Spleen (tissue), 11 donors: Measurements from ENCODE around the gene ITPR2. TPM values are rescaled to one million over a fixed set of nuclear protein-coding genes. Genes with fewer than 3 reads are reported as not detected.

Source experiments
- DNase-seq: peaks from one replicate; pipeline ENCODE4 v3.0.0-alpha.2; 2020
- H3K27ac ChIP-seq, 8 donors: fragments of 200-600 bp; sonication (generic) in 7 of 8; 1 replicate in 4 of 8; 2 replicates in 4 of 8; pipeline versions ENCODE4 v1.5.0 to v1.8.0; 2016 to 2021; ENCODE audit warnings: inconsistent platforms in 4 of 8, mild to moderate bottlenecking in 4 of 8, moderate library complexity in 1 of 8
- H3K27me3 ChIP-seq, 7 donors: fragments of 200-600 bp; sonication (generic) in 6 of 7; replicated peaks in 1 of 7; 1 replicate in 4 of 7; 2 replicates in 3 of 7; pipeline versions ENCODE4 v1.5.0 to v1.8.0; 2016 to 2021; ENCODE audit warnings: inconsistent platforms in 3 of 7, mild to moderate bottlenecking in 1 of 7
- H3K36me3 ChIP-seq, 6 donors: fragments of 200-600 bp; sonication (generic) in 5 of 6; 1 replicate in 4 of 6; 2 replicates in 2 of 6; pipeline versions ENCODE4 v1.5.0 to v1.8.0; 2016 to 2021; ENCODE audit warnings: inconsistent platforms in 2 of 6
- H3K4me1 ChIP-seq, 6 donors: fragments of 200-600 bp; sonication (generic) in 5 of 6; 1 replicate in 3 of 6; 2 replicates in 3 of 6; pipeline versions ENCODE4 v1.5.0 to v1.8.0; 2016 to 2021; ENCODE audit warnings: inconsistent platforms in 3 of 6
- H3K4me3 ChIP-seq, 8 donors: fragments of 200-600 bp; sonication (generic) in 7 of 8; 1 replicate in 4 of 8; 2 replicates in 4 of 8; pipeline versions ENCODE4 v1.5.0 to v1.8.0; 2016 to 2021; ENCODE audit warnings: inconsistent platforms in 4 of 8, mild to moderate bottlenecking in 4 of 8, moderate library complexity in 2 of 8
- H3K9me3 ChIP-seq, 8 donors: fragments of 200-600 bp; sonication (generic) in 7 of 8; 1 replicate in 4 of 8; 2 replicates in 4 of 8; pipeline versions ENCODE4 v1.5.0 to v1.8.0; 2016 to 2021; ENCODE audit warnings: inconsistent platforms in 4 of 8
- CTCF ChIP-seq, 11 experiments: fragments of 200-600 bp in 7 of 11; fragments of 450-650 bp in 4 of 11; sonication (generic) in 4 of 11; IDR thresholded peaks in 8 of 11; conservative IDR thresholded peaks in 3 of 11; 1 replicate in 7 of 11; 2 replicates in 4 of 11; pipeline versions ENCODE4 v1.4.0 to v1.8.0; 2016 to 2021; ENCODE audit warnings: antibody characterized with exemption in 11 of 11, inconsistent platforms in 4 of 11, mild to moderate bottlenecking in 1 of 11
- POLR2A ChIP-seq, 3 donors: fragments of 450-650 bp; IDR thresholded peaks; one replicate each; pipeline ENCODE4 v1.5.1; 2017; ENCODE audit warnings: antibody characterized with exemption in 3 of 3, mild to moderate bottlenecking in 1 of 3
- POLR2AphosphoS5 ChIP-seq, 3 donors: sonication (generic); formaldehyde crosslinking; IDR thresholded peaks; one replicate each; pipeline ENCODE4 v1.5.1; 2017; ENCODE audit warnings: antibody characterized with exemption in 3 of 3
- WGBS, 5 donors: extraction: QIAGEN DNeasy Blood & Tissue Kit in 3 of 5; methylation state at CpG; one replicate each; pipeline versions ENCODE4 v1.1.5 to v1.1.7; 2013 to 2018; 5-methylcytosine and 5-hydroxymethylcytosine counted together
- intact Hi-C: fragments of 100-400 bp; cut with DNase I; formaldehyde crosslinking; loops from one replicate; pipeline ENCODE4 v1.15.0; 2023; ENCODE audit warnings: low total_unique reads
- polyA plus RNA-seq, 3 donors: library from polyadenylated mRNA; stranded (reverse); fragments of 200-250 nt; gene quantifications; one replicate each; pipeline ENCODE4 v1.2.1, GENCODE V29; 2013
- total RNA-seq, 7 donors: library from RNA; depleted of rRNA in 3 of 7; stranded (reverse); fragments of >200 nt in 3 of 7; fragmentation: NEBNext Ultra II Directional in 4 of 7; extraction: Animal tissue kit (Norgen Biotek cat#: 25700) in 4 of 7; gene quantifications; one replicate each; pipeline versions ENCODE4 v1.1.0 to v1.2.1, GENCODE V29; 2016 to 2021
- donor health status: healthy with polysubstance abuse.
- donor health status: DM: no; HTN: no; CAD: no; lungs with moderate emphysema.
- donor health status: DM: no; HTN: no; CAD: no.
- donor health status: Bipolar disorder and iron deficiency.
- donor health status: healthy.
- donor health status: DM: no; HTN: no; CAD: no.
- donor health status: DM: yes; HTN: yes; CAD: no.

ITPR2 gene
- total and polyA plus RNA-seq, 10 donors = 3.2 to 105 (median 60.4) TPM

GRCh38 chr12:26566186-26566585 is 266.8 kb downstream of the ITPR2 start:
- Histone ChIP-seq H3K27ac (no peak overlapping the region), H3K27me3 (no peaks in the 10 kb centered on the region), H3K9me3 (no peaks in the 10 kb centered on the region), H3K36me3 (peaks cover 0 to 40% (median 7%) of the 10 kb centered on the region in 6 donors), H3K4me3 (no peak overlapping the region), H3K4me1 (no peaks in the 10 kb centered on the region)
- no peak for DNase-seq
- no peak for TF ChIP-seq CTCF (IDR thresholded peaks at IDR 0.05 in 8 of 11, conservative IDR thresholded peaks at IDR 0.05 in 3 of 11)
- no peak for TF ChIP-seq POLR2A (IDR thresholded peaks at IDR 0.05)
- no peak for TF ChIP-seq POLR2AphosphoS5 (IDR thresholded peaks at IDR 0.05)
- intact Hi-C loops = no loop called here

GRCh38 chr12:26564391-26564790 is 268.6 kb downstream of the ITPR2 start:
- Histone ChIP-seq H3K4me3 (no peak overlapping the region), H3K36me3 (peaks cover 0 to 51% (median 11%) of the 10 kb centered on the region in 6 donors), H3K27ac (no peak overlapping the region), H3K4me1 (no peaks in the 10 kb centered on the region), H3K9me3 (no peaks in the 10 kb centered on the region), H3K27me3 (no peaks in the 10 kb centered on the region)
- WGBS, 5 donors = 73 to 91% (median 88%) methylated on average over 4 to 5 of the region's 5 CpGs
- intact Hi-C loops = no loop called here
- no peak for DNase-seq
- TF ChIP-seq CTCF (IDR thresholded peaks at IDR 0.05 in 8 of 11, conservative IDR thresholded peaks at IDR 0.05 in 3 of 11) = no peak
- no peak for TF ChIP-seq POLR2AphosphoS5 (IDR thresholded peaks at IDR 0.05)
- TF ChIP-seq POLR2A (IDR thresholded peaks at IDR 0.05) = no peak

GRCh38 chr12:26563552-26563951 is 269.4 kb downstream of the ITPR2 start:
- H3K4me3 ChIP-seq = no peak overlapping the region
- TF ChIP-seq CTCF (IDR thresholded peaks at IDR 0.05 in 8 of 11, conservative IDR thresholded peaks at IDR 0.05 in 3 of 11) = no peak
- no peak for TF ChIP-seq POLR2A (IDR thresholded peaks at IDR 0.05)
- TF ChIP-seq POLR2AphosphoS5 (IDR thresholded peaks at IDR 0.05) = no peak
- no peak for DNase-seq
- WGBS, 5 donors = 89 to 96% (median 93%) methylated on average over 4 of the region's 4 CpGs
- H3K9me3 ChIP-seq = no peaks in the 10 kb centered on the region
- no peak overlapping the region for H3K27ac ChIP-seq
- H3K36me3 ChIP-seq = peaks cover 0 to 59% (median 11%) of the 10 kb centered on the region in 6 donors
- no peaks in the 10 kb centered on the region for H3K27me3 ChIP-seq
- intact Hi-C loops = no loop called here
- no peaks in the 10 kb centered on the region for H3K4me1 ChIP-seq

GRCh38 chr12:26557326-26557725 is 275.7 kb downstream of the ITPR2 start:
- Histone ChIP-seq H3K27me3 (no peaks in the 10 kb centered on the region), H3K36me3 (peaks cover 0 to 83% (median 24%) of the 10 kb centered on the region in 6 donors), H3K4me1 (no peaks in the 10 kb centered on the region), H3K4me3 (no peak overlapping the region), H3K9me3 (no peaks in the 10 kb centered on the region), H3K27ac (no peak overlapping the region)
- no peak for DNase-seq
- intact Hi-C loops = no loop called here
- WGBS, 5 donors = 80 to 95% (median 93%) methylated on average over 4 of the region's 4 CpGs
- TF ChIP-seq POLR2AphosphoS5 (IDR thresholded peaks at IDR 0.05) (no peak), POLR2A (IDR thresholded peaks at IDR 0.05) (no peak), CTCF (IDR thresholded peaks at IDR 0.05 in 8 of 11, conservative IDR thresholded peaks at IDR 0.05 in 3 of 11) (no peak)
